Mesothelial cell of epicardium (in vitro differentiated cells): ENCODE measurements around the gene KLHL5. TPM values are rescaled to one million over a fixed set of nuclear protein-coding genes. Genes with fewer than 3 reads are reported as not detected.

Experiments
- DNase-seq, 2 experiments: peaks; one replicate each; pipeline ENCODE4 v3.0.0; 2021; ENCODE audit warnings: low spot score in 2 of 2; ENCODE audit not compliant: unreplicated experiment in 2 of 2
- H3K27ac Mint-ChIP-seq: 2 replicates; pipeline ENCODE4 v1.8.0; 2021; ENCODE audit warnings: mixed read lengths
- H3K27me3 Mint-ChIP-seq: 2 replicates; pipeline ENCODE4 v1.8.0; 2021; ENCODE audit warnings: low read depth, mixed read lengths
- H3K36me3 Mint-ChIP-seq: 2 replicates; pipeline ENCODE4 v1.8.0; 2021; ENCODE audit warnings: mixed read lengths
- H3K4me1 Mint-ChIP-seq: 2 replicates; pipeline ENCODE4 v1.8.0; 2021; ENCODE audit warnings: mixed read lengths
- H3K4me3 Mint-ChIP-seq: 2 replicates; pipeline ENCODE4 v1.8.0; 2021; ENCODE audit warnings: mild to moderate bottlenecking, moderate library complexity, mixed read lengths
- H3K9me3 Mint-ChIP-seq: 2 replicates; pipeline ENCODE4 v1.8.0; 2021; ENCODE audit warnings: mixed read lengths
- CTCF ChIP-seq: fragments of 200-600 bp; sonication (generic); IDR thresholded peaks from one replicate; pipeline ENCODE4 v1.5.0; 2021; ENCODE audit warnings: antibody characterized with exemption; ENCODE audit not compliant: unreplicated experiment
- total RNA-seq: library from RNA; stranded (reverse); gene quantifications from 3 replicates; pipeline ENCODE4 v1.2.1, GENCODE V29; 2021

Gene KLHL5
- total RNA-seq, 1 donor from 2014 or later = 34.7 TPM

GRCh38 chr4:39062770-39063097 is 702 bp downstream of the KLHL5 start:
- Mint-ChIP-seq H3K27ac (no peak overlapping the region), H3K36me3 (no peaks in the 10 kb centered on the region), H3K4me3 (no peak overlapping the region), H3K4me1 (peaks cover 18% of the 10 kb centered on the region), H3K27me3 (no peaks in the 10 kb centered on the region), H3K9me3 (no peaks in the 10 kb centered on the region)
- no peak for DNase-seq
- TF ChIP-seq CTCF = no peak

- no peaks in the 10 kb centered on the region for H3K27me3 Mint-ChIP-seq
- H3K9me3 Mint-ChIP-seq = no peaks in the 10 kb centered on the region
- no peak for DNase-seq
- no peak overlapping the region for H3K4me3 Mint-ChIP-seq
- no peak overlapping the region for H3K27ac Mint-ChIP-seq
- no peak for TF ChIP-seq CTCF
- peaks cover 18% of the 10 kb centered on the region for H3K4me1 Mint-ChIP-seq
- H3K36me3 Mint-ChIP-seq = no peaks in the 10 kb centered on the region
Observed at GRCh38 chr4:39063430-39063829, 1.4 kb downstream of the KLHL5 start.

GRCh38 chr4:39066371-39066770 is 4.3 kb downstream of the KLHL5 start:
- TF ChIP-seq CTCF = no peak
- Mint-ChIP-seq H3K27me3 (no peaks in the 10 kb centered on the region), H3K9me3 (no peaks in the 10 kb centered on the region), H3K36me3 (no peaks in the 10 kb centered on the region), H3K4me1 (peaks cover 18% of the 10 kb centered on the region), H3K27ac (no peak overlapping the region), H3K4me3 (no peak overlapping the region)
- DNase-seq = no peak

GRCh38 chr4:39067031-39067430 is 5.0 kb downstream of the KLHL5 start:
- no peak for TF ChIP-seq CTCF
- no peaks in the 10 kb centered on the region for H3K36me3 Mint-ChIP-seq
- H3K27me3 Mint-ChIP-seq = no peaks in the 10 kb centered on the region
- H3K9me3 Mint-ChIP-seq = no peaks in the 10 kb centered on the region
- peaks cover 13% of the 10 kb centered on the region for H3K4me1 Mint-ChIP-seq
- no peak for DNase-seq
- no peak overlapping the region for H3K4me3 Mint-ChIP-seq
- no peak overlapping the region for H3K27ac Mint-ChIP-seq

- Mint-ChIP-seq H3K4me3 (no peak overlapping the region), H3K9me3 (no peaks in the 10 kb centered on the region), H3K36me3 (no peaks in the 10 kb centered on the region), H3K27ac (no peak overlapping the region), H3K27me3 (no peaks in the 10 kb centered on the region), H3K4me1 (peaks cover 9% of the 10 kb centered on the region)
- no peak for TF ChIP-seq CTCF
- DNase-seq = no peak
Observed at GRCh38 chr4:39067451-39067850, 5.4 kb downstream of the KLHL5 start.

GRCh38 chr4:39068907-39069306 is 6.9 kb downstream of the KLHL5 start:
- H3K27me3 Mint-ChIP-seq = no peaks in the 10 kb centered on the region
- H3K9me3 Mint-ChIP-seq = no peaks in the 10 kb centered on the region
- DNase-seq = no peak
- H3K4me3 Mint-ChIP-seq = no peak overlapping the region
- no peak overlapping the region for H3K27ac Mint-ChIP-seq
- no peak for TF ChIP-seq CTCF
- peaks cover 6% of the 10 kb centered on the region for H3K4me1 Mint-ChIP-seq
- H3K36me3 Mint-ChIP-seq = no peaks in the 10 kb centered on the region
